ENCODE data around the gene FERMT2. TPM values are rescaled to one million over a fixed set of nuclear protein-coding genes. Genes with fewer than 3 reads are reported as not detected.
A peak's percentile ranks its signal among the peaks of the same experiment; 100 is the strongest.

Gene FERMT2
- total RNA-seq, 4 donors from 2014 or later = 57.1 to 98.5 (median 74.2) TPM

GRCh38 chr14:52888159-52888558 lies 62.7 kb downstream of the FERMT2 start:
- 93 to 95% methylated on average over 4 of the region's 4 CpGs for WGBS, 2 donors
- H3K27me3 ChIP-seq = no peaks in the 10 kb centered on the region
- H3K36me3 ChIP-seq = peaks cover 0 to 13% of the 10 kb centered on the region in 2 donors
- TF ChIP-seq POLR2A (IDR thresholded peaks at IDR 0.05) = no peak
- no peak for TF ChIP-seq CTCF (IDR thresholded peaks at IDR 0.05)
- H3K4me3 ChIP-seq (replicated peaks in 1 of 3) = no peak overlapping the region
- H3K27ac ChIP-seq = no peak overlapping the region
- intact Hi-C loops (cut with DNase I) = no loop called here
- H3K9me3 ChIP-seq = no peaks in the 10 kb centered on the region
- no peak for DNase-seq
- peaks cover 3 to 7% of the 10 kb centered on the region in 2 donors for H3K4me1 ChIP-seq

- WGBS, 2 donors = 83 to 90% methylated on average over 2 of the region's 2 CpGs
- intact Hi-C loops (cut with DNase I) = no loop called here
- H3K4me3 ChIP-seq (replicated peaks in 1 of 3) = no peak overlapping the region
- H3K27me3 ChIP-seq = no peaks in the 10 kb centered on the region
- H3K36me3 ChIP-seq = peaks cover 0 to 4% of the 10 kb centered on the region in 2 donors
- H3K27ac ChIP-seq = no peak overlapping the region
- no peak for TF ChIP-seq CTCF (IDR thresholded peaks at IDR 0.05)
- TF ChIP-seq POLR2A (IDR thresholded peaks at IDR 0.05) = no peak
- H3K4me1 ChIP-seq = peaks cover 11 to 13% of the 10 kb centered on the region in 2 donors
- DNase-seq = no peak
- H3K9me3 ChIP-seq = no peaks in the 10 kb centered on the region
Measured at GRCh38 chr14:52885230-52885629, 65.6 kb downstream of the FERMT2 start.

- intact Hi-C loops (cut with DNase I) = no loop called here
- no peak for DNase-seq
- Histone ChIP-seq H3K9me3 (no peaks in the 10 kb centered on the region), H3K36me3 (peaks cover 0 to 4% of the 10 kb centered on the region in 2 donors), H3K4me1 (peaks cover 18 to 21% of the 10 kb centered on the region in 2 donors), H3K27me3 (no peaks in the 10 kb centered on the region), H3K27ac (no peak overlapping the region), H3K4me3 (replicated peaks in 1 of 3) (no peak overlapping the region)
- TF ChIP-seq POLR2A (IDR thresholded peaks at IDR 0.05) = no peak
- no peak for TF ChIP-seq CTCF (IDR thresholded peaks at IDR 0.05)
- 91% methylated on average over 5 of the region's 5 CpGs for WGBS, 2 donors
Measured at GRCh38 chr14:52883658-52884057, 67.2 kb downstream of the FERMT2 start.

- intact Hi-C loops (cut with DNase I) = no loop called here
- no peak for TF ChIP-seq CTCF (IDR thresholded peaks at IDR 0.05)
- no peak for TF ChIP-seq POLR2A (IDR thresholded peaks at IDR 0.05)
- Histone ChIP-seq H3K9me3 (no peaks in the 10 kb centered on the region), H3K27ac (no peak overlapping the region), H3K4me1 (peaks cover 18 to 25% of the 10 kb centered on the region in 2 donors), H3K4me3 (replicated peaks in 1 of 3) (no peak overlapping the region), H3K36me3 (peaks cover 0 to 4% of the 10 kb centered on the region in 2 donors), H3K27me3 (no peaks in the 10 kb centered on the region)
- DNase-seq = no peak
- WGBS, 2 donors = 97% methylated on average over 6 of the region's 6 CpGs
Measured at GRCh38 chr14:52882824-52883223, 68.0 kb downstream of the FERMT2 start.

GRCh38 chr14:52879958-52880357 lies 70.9 kb downstream of the FERMT2 start:
- intact Hi-C loops (cut with DNase I) = no loop called here
- H3K4me3 ChIP-seq (replicated peaks in 1 of 3) = no peak overlapping the region
- TF ChIP-seq CTCF (IDR thresholded peaks at IDR 0.05) = no peak
- TF ChIP-seq POLR2A (IDR thresholded peaks at IDR 0.05) = no peak
- peak overlapping the region; percentile 59 to 77 (median 73) for H3K27ac ChIP-seq
- peaks cover 15 to 28% of the 10 kb centered on the region in 2 donors for H3K4me1 ChIP-seq
- H3K27me3 ChIP-seq = no peaks in the 10 kb centered on the region
- H3K9me3 ChIP-seq = no peaks in the 10 kb centered on the region
- peak; percentile 41 to 57 for DNase-seq
- no peaks in the 10 kb centered on the region for H3K36me3 ChIP-seq
- 85 to 86% methylated on average over 5 of the region's 5 CpGs for WGBS, 2 donors
